Osteocyte (in vitro differentiated cells): ENCODE measurements around the gene EEF2K. TPM values are rescaled to one million over a fixed set of nuclear protein-coding genes. Genes with fewer than 3 reads are reported as not detected.

Experiments
- DNase-seq: peaks from one replicate; pipeline ENCODE4 v3.0.0; 2021; ENCODE audit warnings: mixed read lengths; ENCODE audit not compliant: unreplicated experiment; ENCODE audit errors: extremely low spot score
- H3K27ac Mint-ChIP-seq: one replicate; pipeline ENCODE4 v1.8.0; 2021; ENCODE audit warnings: mild to moderate bottlenecking, mixed read lengths; ENCODE audit not compliant: unreplicated experiment
- H3K27me3 Mint-ChIP-seq: one replicate; pipeline ENCODE4 v1.8.0; 2021; ENCODE audit warnings: mixed read lengths; ENCODE audit not compliant: unreplicated experiment
- H3K36me3 Mint-ChIP-seq: one replicate; pipeline ENCODE4 v1.8.0; 2021; ENCODE audit warnings: mixed read lengths; ENCODE audit not compliant: unreplicated experiment
- H3K4me1 Mint-ChIP-seq: one replicate; pipeline ENCODE4 v1.8.0; 2021; ENCODE audit warnings: mixed read lengths; ENCODE audit not compliant: unreplicated experiment
- H3K4me3 Mint-ChIP-seq: one replicate; pipeline ENCODE4 v1.8.0; 2021; ENCODE audit warnings: mild to moderate bottlenecking, moderate library complexity, mixed read lengths; ENCODE audit not compliant: unreplicated experiment
- H3K9me3 Mint-ChIP-seq: one replicate; pipeline ENCODE4 v1.8.0; 2021; ENCODE audit warnings: mixed read lengths; ENCODE audit not compliant: unreplicated experiment
- CTCF ChIP-seq: fragments of 200-600 bp; sonication (generic); IDR thresholded peaks from 2 replicates; pipeline ENCODE4 v1.5.0; 2021; ENCODE audit warnings: antibody characterized with exemption, mild to moderate bottlenecking, moderate library complexity
- long read RNA-seq: library from polyadenylated mRNA; unstranded; transcript quantifications from one replicate; pipeline ENCODE4 v2.0.0, GENCODE V29; 2021
- total RNA-seq: library from RNA; stranded (reverse); gene quantifications from 2 replicates; pipeline ENCODE4 v1.2.1, GENCODE V29; 2021

Gene EEF2K
- total RNA-seq: 23.8 and 26.8 TPM in 2 replicates
- long read RNA-seq, full-length matches to known transcripts: 1 of 10 reads
- long read RNA-seq, partial matches to known transcripts: 3 of 10 reads
- long read RNA-seq, other reads (novel, unspliced or antisense): 6 of 10 reads

GRCh38 chr16:22206013-22206841 is at the start of gene EEF2K:
Gene EEF2K (plus strand): TSS chr16:22206278. CDS start chr16:22225730, 19,452 bp downstream.
- H3K4me1 Mint-ChIP-seq: peaks cover 37% of the 10 kb centered on the region
- DNase-seq: peak; percentile 96
- H3K4me3 Mint-ChIP-seq: peak within 1 kb of the TSS; percentile 91
- no peaks in the 10 kb centered on the region for H3K36me3 Mint-ChIP-seq
- peak; percentile 76 for TF ChIP-seq CTCF
- peak within 1 kb of the TSS; percentile 95 for H3K27ac Mint-ChIP-seq
- H3K27me3 Mint-ChIP-seq: no peaks in the 10 kb centered on the region
- H3K9me3 Mint-ChIP-seq: no peaks in the 10 kb centered on the region

GRCh38 chr16:22161401-22161800 is 44.7 kb upstream of the EEF2K start:
- Mint-ChIP-seq H3K9me3 (no peaks in the 10 kb centered on the region), H3K27ac (no peak overlapping the region), H3K27me3 (peaks cover 24% of the 10 kb centered on the region), H3K4me1 (no peaks in the 10 kb centered on the region), H3K36me3 (no peaks in the 10 kb centered on the region), H3K4me3 (no peak overlapping the region)
- no peak for DNase-seq
- TF ChIP-seq CTCF: no peak

- peaks cover 24% of the 10 kb centered on the region for H3K27me3 Mint-ChIP-seq
- no peaks in the 10 kb centered on the region for H3K36me3 Mint-ChIP-seq
- H3K9me3 Mint-ChIP-seq: no peaks in the 10 kb centered on the region
- no peak within 1 kb of the TSS for H3K4me3 Mint-ChIP-seq
- no peak within 1 kb of the TSS for H3K27ac Mint-ChIP-seq
- TF ChIP-seq CTCF: no peak
- no peak for DNase-seq
- H3K4me1 Mint-ChIP-seq: no peaks in the 10 kb centered on the region
Measured at GRCh38 chr16:22161999-22162655, 44.0 kb upstream of the EEF2K start, which contains the start of gene SDR42E2. Gene SDR42E2 (plus strand): TSS chr16:22162506. CDS start chr16:22165583, 3,077 bp downstream.

GRCh38 chr16:22162656-22163009 is 43.4 kb upstream of the EEF2K start:
- Mint-ChIP-seq H3K4me3 (no peak overlapping the region), H3K9me3 (no peaks in the 10 kb centered on the region), H3K4me1 (no peaks in the 10 kb centered on the region), H3K36me3 (no peaks in the 10 kb centered on the region), H3K27me3 (peaks cover 24% of the 10 kb centered on the region), H3K27ac (no peak overlapping the region)
- TF ChIP-seq CTCF: no peak
- no peak for DNase-seq

GRCh38 chr16:22163806-22164205 is 42.3 kb upstream of the EEF2K start:
- TF ChIP-seq CTCF: no peak
- DNase-seq: no peak
- H3K4me3 Mint-ChIP-seq: no peak overlapping the region
- H3K9me3 Mint-ChIP-seq: no peaks in the 10 kb centered on the region
- H3K27me3 Mint-ChIP-seq: peaks cover 24% of the 10 kb centered on the region
- no peak overlapping the region for H3K27ac Mint-ChIP-seq
- no peaks in the 10 kb centered on the region for H3K36me3 Mint-ChIP-seq
- H3K4me1 Mint-ChIP-seq: no peaks in the 10 kb centered on the region
